ENCODE data around the gene TLN1. TPM values are rescaled to one million over a fixed set of nuclear protein-coding genes. Genes with fewer than 3 reads are reported as not detected.

TLN1 gene
- 100 to 1,000 TPM; 163 to 497 (median 215) TPM for total RNA-seq

- intact Hi-C loops (cut with DNase I; ENCODE audit: low total_unique reads): no loop called here
Measured at GRCh38 chr9:35732185-35732799, at the start of gene TLN1, which contains the start of gene CREB3. Gene TLN1 (minus strand): TSS chr9:35732195. CDS start chr9:35725694, 6,501 bp downstream. Gene CREB3 (plus strand): TSS chr9:35732666. CDS start chr9:35732773, 107 bp downstream.

GRCh38 chr9:35781066-35781465 lies 49.1 kb upstream of the TLN1 start:
- Histone ChIP-seq H3K4me1 (no peaks in the 10 kb centered on the region), H3K27ac (no peak overlapping the region), H3K9me3 (no peaks in the 10 kb centered on the region), H3K27me3 (no peaks in the 10 kb centered on the region), H3K4me3 (no peak overlapping the region), H3K36me3 (no peaks in the 10 kb centered on the region)
- intact Hi-C loops (cut with DNase I; ENCODE audit: low total_unique reads): loop anchor here (5.0 kb wide), 1 partner anchor 599 kb away; no protein-coding TSS in a partner anchor
- TF ChIP-seq POLR2A (IDR thresholded peaks at IDR 0.05) (no peak), CTCF (IDR thresholded peaks at IDR 0.05) (no peak), POLR2AphosphoS5 (IDR thresholded peaks at IDR 0.05) (no peak)
- no peak for DNase-seq (ENCODE audit: low spot score in 2 of 2)

More at GRCh38 chr9:35732185-35732799, at the start of gene TLN1, which contains the start of gene CREB3:
- Histone ChIP-seq H3K36me3 (peaks cover 3% of the 10 kb centered on the region), H3K27ac (peak within 1 kb of the TSS; percentile 98 to 99), H3K27me3 (no peaks in the 10 kb centered on the region), H3K9me3 (no peaks in the 10 kb centered on the region), H3K4me3 (peak within 1 kb of the TSS; percentile 74 to 82 (median 79)), H3K4me1 (peaks cover 9 to 28% of the 10 kb centered on the region in 2 donors)
- DNase-seq (ENCODE audit: low spot score in 2 of 2): peak; percentile 96 to 99
- TF ChIP-seq CTCF (IDR thresholded peaks at IDR 0.05): no peak
- peak; percentile 24 for TF ChIP-seq POLR2A (IDR thresholded peaks at IDR 0.05)
- peak; percentile 91 to 94 (median 93) for TF ChIP-seq POLR2AphosphoS5 (IDR thresholded peaks at IDR 0.05)

- no peak for TF ChIP-seq CTCF (IDR thresholded peaks at IDR 0.05)
- no peak for TF ChIP-seq POLR2A (IDR thresholded peaks at IDR 0.05)
- TF ChIP-seq POLR2AphosphoS5 (IDR thresholded peaks at IDR 0.05): no peak
- Histone ChIP-seq H3K36me3 (no peaks in the 10 kb centered on the region), H3K27ac (no peak overlapping the region), H3K9me3 (no peaks in the 10 kb centered on the region), H3K27me3 (no peaks in the 10 kb centered on the region), H3K4me3 (no peak overlapping the region), H3K4me1 (no peaks in the 10 kb centered on the region)
- intact Hi-C loops (cut with DNase I; ENCODE audit: low total_unique reads): no loop called here
- no peak for DNase-seq (ENCODE audit: low spot score in 2 of 2)
Measured at GRCh38 chr9:35778496-35778895, 46.5 kb upstream of the TLN1 start.

- no peak overlapping the region for H3K27ac ChIP-seq
Measured at GRCh38 chr9:35776018-35776417, 44.0 kb upstream of the TLN1 start.

More at GRCh38 chr9:35776018-35776417, 44.0 kb upstream of the TLN1 start:
- Histone ChIP-seq H3K4me3 (no peak overlapping the region), H3K27me3 (no peaks in the 10 kb centered on the region), H3K36me3 (no peaks in the 10 kb centered on the region), H3K4me1 (peaks cover 0 to 8% of the 10 kb centered on the region in 2 donors), H3K9me3 (no peaks in the 10 kb centered on the region)
- DNase-seq (ENCODE audit: low spot score in 2 of 2): no peak
- intact Hi-C loops (cut with DNase I; ENCODE audit: low total_unique reads): no loop called here
- TF ChIP-seq POLR2A (IDR thresholded peaks at IDR 0.05): no peak
- TF ChIP-seq CTCF (IDR thresholded peaks at IDR 0.05): no peak
- TF ChIP-seq POLR2AphosphoS5 (IDR thresholded peaks at IDR 0.05): no peak

Data from breast epithelium (tissue), 4 donors.